Stimulated activated CD8-positive, alpha-beta memory T cell treated with anti-CD3 and anti-CD28 coated beads, Interleukin-15, amount 100 ng/mL, for 4 hours (primary cell): ENCODE results near the gene SCN2B.
A peak's percentile ranks its signal among the peaks of the same experiment; 100 is the strongest.

Experiments
- DNase-seq, 2 donors: peaks; one replicate each; pipeline ENCODE4 v3.0.0-alpha.2; 2020; ENCODE audit warnings: low read depth in 2 of 2

SCN2B gene, protein sequence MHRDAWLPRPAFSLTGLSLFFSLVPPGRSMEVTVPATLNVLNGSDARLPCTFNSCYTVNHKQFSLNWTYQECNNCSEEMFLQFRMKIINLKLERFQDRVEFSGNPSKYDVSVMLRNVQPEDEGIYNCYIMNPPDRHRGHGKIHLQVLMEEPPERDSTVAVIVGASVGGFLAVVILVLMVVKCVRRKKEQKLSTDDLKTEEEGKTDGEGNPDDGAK

DNA sequence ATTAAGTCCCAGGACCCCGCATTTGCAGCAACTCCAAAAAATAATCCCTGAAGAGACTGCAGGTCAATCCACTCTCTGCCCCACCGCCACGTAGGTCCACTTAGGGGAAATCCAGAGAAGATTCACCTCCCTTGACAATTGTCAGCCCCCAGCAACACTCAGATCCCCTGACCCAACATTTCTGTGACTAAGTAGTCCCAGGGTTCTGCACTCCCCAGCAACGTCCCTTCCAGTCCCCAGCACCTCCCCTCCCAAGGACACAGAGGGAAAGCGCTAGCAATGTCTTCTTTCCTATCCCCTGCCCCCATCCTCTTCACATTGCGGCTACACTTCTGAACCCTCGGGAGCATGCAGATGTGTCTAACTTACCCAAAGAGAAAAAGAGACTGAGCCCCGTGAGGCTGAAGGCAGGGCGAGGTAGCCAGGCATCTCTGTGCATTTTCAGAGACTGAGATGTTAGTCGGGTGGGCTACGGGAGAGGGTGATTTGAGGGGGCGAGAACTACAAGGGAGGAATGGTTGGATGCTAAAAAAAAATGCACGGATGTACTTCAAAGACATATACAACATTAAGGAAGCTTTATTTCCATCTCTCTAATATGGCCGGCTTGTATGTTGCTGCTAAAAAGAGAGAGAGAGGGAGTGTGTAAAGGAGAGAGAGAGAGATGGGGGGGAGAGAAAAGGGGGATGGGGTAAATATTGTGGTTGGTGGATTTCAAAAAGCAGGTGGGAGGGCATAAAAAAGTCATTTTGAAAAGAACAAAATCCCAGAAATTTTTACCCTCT lies at the start of gene SCN2B:
TSS of gene SCN2B (minus strand) at position 647 of the 785 bp plus-strand sequence. CDS start at position 439, 208 bp downstream.
- DNase-seq: no peak

DNA sequence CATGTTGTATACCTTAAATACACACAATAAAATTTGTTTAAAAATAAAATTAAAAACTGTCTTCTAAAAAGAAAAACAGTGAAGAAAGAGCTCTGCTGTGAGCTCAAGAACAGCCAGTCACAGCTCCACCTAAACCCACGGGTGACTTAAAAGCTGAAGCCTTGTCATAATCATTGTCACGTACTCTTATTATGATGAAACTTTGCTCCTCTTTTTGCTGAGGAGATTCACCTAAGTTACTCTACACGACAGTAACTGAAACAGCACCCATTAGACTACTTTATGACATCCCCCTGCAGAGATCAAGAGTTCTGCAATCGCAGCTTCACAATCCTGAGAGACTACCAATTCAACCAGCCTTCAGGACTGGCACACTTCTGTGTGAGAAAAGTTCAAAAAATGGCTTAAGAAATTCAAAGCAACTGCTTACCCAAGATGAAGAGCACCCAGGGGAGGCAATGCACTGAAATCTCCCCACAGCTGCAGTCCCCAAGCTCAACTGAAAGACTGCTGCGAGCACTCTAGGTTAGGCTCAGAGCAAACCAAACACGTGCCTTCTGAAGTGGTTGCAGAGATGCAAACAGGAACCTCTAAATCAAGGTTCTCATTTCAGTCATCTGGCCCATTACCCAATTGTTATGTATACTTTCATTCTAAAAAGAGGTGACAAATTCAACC lies 48.2 kb upstream of the SCN2B start, which contains the start of gene JAML:
TSS of gene JAML (minus strand) at position 501 of the 678 bp plus-strand sequence. CDS start 10,145 bp downstream, outside the sequence.
- no peak for DNase-seq

DNA sequence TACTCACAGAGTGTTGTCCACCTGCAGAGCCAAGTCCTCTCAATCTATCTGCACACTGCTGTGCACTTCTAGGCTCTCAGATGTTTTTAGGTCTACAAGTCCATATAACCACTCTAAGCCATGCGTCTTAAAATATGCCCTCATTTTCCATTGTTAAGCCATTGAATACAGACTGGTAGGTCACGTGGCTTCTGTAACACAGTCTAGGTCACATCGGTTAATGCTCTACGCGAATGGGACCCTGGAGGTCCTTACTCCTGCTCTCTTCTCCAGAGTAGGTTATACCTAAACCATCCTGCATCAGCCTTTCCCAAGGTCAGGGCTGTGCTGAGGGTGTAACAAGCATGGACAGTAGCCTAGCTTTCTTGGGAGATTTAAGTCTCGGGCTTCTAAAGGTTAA lies 47.6 kb upstream of the SCN2B start:
- DNase-seq: no peak

DNA sequence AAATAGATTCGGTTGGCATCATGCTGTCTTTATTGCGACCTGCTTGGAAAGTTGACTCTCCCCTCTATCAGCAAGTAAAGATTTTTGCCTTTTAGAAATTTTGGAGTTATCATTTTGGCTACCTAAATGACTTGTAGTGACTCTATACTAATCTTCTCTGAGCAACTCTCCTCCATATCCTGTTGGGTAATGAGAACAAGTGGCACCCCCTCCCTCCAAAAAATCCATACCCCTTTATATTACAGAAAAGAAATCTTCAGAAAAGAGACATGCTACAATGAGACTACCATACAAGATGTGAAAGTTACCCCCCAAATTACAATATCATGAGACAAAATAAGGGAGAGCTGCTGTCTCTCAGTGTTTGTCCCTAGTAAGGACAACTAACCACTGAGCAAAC lies 47.1 kb upstream of the SCN2B start:
- no peak for DNase-seq

DNA sequence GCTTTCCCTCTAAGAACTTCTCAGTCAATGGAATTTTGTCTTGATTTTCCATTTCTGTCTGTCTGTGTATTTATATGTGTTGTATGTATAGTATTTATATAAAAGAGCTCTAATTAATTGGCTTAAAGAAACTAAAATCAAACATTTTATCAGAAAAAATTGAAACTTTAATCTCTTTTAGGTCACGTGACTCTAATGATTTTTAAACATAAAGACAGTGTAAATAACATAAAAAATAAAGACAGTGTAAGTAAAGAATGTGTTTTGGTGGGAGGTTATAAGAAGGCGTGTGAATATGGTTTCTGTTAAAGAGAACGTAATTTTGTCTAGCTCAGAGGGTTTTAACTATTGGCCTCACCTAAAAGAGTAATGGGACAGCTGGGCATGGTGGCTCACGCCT lies 46.0 kb upstream of the SCN2B start:
- no peak for DNase-seq

DNA sequence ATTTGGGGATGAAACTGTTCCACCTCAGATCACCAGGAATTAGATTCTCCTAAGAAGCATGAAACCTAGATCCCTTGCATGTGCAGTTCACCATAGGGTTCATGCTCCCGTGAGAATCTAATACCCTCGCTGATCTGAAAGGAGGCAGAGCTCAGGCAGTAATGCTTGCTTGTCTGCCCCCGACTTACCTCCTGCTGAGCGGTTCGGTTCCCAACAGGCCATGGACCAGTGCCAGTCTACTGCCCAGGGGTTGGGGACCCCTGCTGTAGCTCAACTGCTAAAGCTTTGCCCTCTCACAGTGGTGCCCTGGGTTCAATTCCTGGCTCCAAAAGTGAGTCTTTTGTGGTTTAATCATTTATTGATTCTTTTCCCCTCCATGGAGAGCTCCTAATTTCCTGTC lies 45.0 kb upstream of the SCN2B start:
- no peak for DNase-seq

DNA sequence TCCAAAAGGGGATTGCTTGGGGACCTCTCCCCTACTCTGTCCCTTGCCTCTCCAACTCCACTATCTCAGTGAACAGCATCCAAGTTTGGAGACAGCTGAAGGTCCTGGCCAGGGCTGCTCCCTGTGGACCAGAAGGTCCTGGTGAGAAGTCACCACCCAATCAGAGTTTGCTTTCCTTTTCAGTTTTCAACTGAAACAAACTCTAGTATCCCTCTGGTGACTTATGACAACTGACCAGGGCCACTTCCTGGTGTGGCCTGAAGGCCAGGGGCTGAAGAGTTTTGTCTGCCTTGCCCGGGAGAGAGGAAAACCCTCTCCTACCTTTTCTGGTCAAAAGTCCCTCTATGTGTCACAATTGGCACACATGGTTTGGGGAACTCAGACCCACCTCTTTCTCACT lies 43.3 kb upstream of the SCN2B start:
- DNase-seq: no peak

DNA sequence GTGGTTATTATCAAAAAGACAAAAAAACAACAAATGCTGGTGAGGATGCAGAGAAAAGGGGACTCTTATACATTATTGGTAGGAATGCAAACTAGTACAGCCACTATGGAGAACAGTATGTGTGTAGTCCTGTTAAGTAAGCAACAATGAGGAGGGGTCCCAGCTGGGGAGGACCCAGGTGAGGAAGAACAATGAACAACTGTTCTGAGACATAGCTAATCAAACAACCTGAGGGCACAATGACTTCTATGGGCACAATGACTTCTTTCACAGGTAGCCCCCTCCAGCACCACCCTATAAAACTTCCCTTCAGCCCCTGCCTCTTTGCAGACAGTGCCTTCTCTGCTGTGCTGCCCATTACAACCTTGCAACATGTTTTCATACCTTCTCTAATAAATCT lies 42.8 kb upstream of the SCN2B start:
- no peak for DNase-seq

DNA sequence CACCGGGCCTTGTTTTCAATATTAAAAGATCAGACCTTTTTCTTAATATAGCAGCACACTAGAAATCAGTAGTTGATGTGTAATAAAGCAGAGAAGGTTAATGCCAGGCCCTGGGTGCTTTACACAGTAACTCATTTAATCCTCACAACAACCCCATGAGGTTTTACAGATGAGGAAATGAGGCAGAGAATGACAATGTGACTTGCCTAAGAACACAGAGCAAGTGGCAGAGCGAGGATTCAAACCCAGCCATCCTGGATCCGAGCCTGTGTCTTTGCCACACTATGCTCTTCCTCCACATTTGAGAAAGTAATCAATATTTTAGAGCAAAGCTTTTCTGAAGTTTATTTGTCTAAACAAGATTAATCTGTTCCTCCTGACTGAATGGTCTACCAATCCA lies 41.1 kb upstream of the SCN2B start:
- no peak for DNase-seq

DNA sequence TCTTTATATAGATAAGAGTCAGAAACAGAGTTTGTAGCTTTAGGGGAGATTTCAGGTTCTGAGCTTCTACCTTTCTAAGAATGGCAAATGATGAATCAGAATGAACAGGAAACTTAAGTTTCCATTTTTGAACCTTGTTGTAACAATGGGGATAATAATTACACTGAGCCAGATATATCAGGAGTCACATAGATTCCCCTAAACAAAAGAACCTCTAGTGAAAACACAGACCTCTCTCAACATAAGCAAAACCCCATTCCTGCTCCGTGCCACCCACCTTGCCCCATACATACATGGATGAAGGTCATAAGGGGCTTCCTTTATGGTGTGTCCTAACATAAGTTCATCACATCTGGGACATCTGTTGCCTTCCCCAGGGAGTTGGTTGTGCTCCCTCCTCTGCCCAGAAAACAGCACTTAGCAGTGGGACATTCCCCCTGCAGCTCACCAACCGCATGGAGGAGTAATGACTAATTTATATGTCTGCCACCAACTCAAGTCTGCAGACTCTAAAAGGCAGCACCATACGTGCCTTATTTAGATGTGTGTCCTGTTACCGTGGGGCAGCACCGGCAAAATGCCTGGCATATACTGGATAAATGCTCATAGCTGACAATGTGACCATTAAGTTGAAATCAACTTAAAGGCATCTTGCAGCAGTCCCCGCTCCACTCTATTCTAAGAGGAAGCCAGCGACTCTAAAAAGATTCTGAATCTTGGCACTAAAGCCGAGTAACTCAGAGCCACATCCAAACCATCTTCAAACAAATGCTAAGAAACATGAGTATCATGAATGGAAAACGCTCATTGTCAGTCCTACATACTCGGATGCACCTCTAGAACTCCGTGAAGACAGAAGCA lies 40.4 kb upstream of the SCN2B start:
- DNase-seq: peak in 1 of 2 donors; percentile 26

DNA sequence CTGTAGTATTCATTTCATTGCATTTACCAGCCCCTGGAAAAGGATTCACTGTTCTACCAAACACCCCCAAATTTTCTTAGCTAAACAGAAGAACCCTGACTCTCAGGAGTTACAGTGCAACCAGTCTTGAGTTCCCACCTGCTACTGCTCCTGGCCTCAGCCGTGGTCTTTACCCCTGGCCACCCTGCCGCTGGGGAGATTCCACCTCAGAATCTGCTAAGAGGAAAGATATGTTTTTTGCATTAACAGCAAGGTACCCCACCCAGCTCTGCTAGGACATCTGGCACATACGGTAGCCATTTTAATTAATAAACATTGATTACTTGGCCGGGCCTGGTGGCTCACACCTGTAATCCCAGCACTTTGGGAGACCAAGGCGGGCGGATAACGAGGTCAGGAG lies 39.3 kb upstream of the SCN2B start:
- DNase-seq: no peak

DNA sequence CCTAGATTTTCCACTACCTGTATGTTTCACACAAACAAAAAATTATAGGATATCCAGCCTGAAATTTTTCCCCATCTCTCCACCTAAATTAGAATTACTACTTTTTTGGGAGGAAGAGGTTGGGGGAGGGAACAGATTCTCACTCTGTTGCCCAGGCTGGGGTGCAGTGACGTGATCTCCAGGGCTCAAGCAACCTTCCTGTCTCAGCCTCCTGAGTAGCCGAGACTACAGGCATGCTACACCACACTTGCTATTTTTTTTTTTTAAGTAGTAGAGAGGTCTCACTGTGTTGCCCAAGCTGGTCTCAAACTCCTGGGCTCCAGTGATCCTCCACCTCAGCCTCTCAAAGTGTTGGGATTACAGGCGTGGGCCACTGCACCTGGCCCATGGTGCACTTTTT lies 38.8 kb upstream of the SCN2B start:
- DNase-seq: no peak

DNA sequence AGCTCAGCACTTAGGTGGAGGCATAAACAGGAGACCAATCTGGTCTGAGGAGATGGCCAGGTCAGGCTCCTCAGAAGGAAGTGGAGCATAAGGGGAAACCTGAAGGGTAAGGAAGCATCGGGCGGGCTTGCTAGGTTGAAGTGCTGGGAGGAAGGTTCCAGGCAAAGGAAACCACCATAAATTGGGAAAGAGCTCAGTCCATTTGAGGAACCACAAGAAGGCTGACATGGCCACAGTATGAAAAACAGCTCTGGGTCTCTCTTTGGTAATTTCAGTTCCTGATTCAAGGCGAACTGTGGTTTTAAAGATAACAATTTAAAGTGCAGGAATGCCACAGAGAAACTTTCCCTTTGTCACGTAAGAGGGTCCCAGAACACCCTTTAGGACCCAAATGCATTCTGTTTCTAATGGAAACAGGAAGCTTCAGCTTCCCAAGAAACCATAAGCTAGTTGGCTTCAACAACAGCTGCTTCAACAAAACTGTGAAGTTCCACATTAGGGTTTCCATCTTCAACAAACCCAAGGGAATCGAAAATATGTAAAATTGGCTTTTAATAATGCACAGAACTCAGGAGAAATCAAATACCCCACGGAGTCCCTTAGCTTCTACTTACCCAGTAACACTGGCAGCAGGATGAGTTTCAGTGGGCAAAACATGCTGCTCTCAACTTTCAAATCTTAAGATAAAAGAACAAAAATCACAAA lies 37.9 kb upstream of the SCN2B start:
- no peak for DNase-seq

DNA sequence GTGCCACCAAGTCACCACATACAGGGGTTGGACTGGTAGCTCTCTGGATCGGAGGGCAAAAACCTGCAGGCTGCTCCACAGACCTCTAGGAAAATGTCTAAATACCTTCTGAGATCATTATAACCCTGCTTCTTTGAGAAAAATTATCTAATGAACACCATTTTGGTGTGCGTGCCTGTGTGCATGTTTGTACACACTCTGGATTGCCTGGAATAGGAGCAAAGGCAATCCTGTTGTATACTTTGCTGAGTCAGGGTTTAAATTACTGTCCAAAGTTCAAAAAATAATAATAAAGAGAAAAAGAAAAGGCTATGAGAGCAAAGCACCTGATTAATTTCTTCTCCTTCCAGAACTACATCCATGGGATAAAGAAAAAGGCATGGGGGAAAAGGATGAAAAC lies 37.3 kb upstream of the SCN2B start:
- no peak for DNase-seq

DNA sequence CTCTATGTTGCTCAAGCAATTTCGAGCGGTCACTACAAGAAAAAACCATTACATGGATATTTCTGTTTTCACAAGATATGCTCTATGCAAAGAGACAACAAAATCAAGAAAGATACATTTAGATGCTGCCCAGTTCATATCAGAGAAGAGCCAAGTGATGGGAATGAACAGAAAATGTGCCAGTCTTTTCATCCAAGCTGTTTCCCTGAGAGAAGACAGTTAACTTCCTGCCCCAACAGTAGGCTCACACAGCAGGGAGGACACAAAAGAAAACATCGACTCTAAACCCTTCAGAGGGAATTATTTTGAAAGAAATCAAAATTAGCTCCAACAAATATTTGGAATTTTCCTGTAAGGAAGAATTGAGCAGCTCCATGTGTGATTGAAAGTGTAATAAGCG lies 36.8 kb upstream of the SCN2B start:
- DNase-seq: no peak

DNA sequence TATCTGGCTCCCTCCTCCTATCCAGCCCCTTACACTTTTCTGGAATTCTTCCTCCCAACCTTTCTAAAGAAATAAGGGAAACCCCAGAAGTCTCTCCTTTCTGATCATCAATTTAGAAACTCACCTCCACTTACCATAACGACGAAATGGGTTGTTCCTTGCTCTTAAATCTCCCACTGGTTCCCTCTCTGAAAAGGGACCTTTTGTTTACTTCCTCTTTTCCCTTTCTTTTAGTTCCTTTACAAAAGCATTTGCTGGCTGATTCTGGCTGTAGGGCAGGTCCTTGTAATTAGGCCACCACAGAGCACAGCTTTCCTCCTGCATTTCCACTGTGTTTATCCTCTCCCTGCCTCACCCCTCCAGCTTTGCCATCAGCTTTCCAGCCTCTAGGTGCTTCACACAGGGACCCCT lies 36.3 kb upstream of the SCN2B start:
- no peak for DNase-seq

DNA sequence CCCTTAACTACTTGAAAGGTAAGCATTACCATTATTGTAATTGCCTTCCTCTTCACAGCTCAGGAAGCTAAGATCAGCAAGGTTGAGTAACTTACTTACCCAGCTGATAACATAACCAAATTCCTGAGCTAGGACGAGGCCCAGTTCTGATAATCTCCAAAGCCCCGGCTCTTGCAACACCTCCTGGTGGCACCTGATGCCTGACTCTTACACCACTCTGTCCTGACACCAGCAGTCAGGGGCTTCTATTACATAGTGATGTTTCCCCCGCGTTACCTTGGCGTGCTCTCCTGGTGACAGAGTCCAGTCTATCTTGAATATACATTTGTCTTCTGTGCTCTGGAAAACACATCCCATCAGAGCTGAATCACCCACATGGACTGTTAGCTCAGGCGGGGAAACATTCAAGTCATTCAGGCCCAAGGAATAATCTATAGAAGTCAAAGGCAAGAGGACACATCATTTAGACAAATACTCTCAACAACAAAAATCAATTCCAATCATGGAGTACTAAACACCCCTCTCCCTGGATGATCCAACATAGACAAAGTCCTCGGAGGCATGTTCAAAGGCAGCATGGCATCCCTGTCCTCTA lies 35.8 kb upstream of the SCN2B start:
- no peak for DNase-seq

DNA sequence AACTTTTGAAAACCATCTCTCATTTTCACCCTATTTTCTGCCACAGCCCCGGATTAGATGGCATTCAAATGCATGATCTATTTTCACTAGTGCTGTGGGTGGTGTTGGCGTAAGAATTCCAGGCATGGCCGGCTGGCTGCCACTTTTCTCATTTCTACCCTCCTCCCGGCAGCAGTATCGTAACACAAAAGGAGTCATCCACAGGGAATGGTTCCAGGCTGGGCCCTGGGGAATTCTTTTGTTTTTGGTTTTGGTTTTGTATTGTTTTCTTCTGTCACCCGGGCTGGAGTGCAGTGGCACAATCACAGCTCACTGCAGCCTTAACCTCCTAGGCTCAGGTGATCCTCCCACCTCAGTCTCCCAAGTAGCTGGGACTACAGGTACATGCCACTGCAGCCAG lies 34.6 kb upstream of the SCN2B start:
- DNase-seq: no peak

DNA sequence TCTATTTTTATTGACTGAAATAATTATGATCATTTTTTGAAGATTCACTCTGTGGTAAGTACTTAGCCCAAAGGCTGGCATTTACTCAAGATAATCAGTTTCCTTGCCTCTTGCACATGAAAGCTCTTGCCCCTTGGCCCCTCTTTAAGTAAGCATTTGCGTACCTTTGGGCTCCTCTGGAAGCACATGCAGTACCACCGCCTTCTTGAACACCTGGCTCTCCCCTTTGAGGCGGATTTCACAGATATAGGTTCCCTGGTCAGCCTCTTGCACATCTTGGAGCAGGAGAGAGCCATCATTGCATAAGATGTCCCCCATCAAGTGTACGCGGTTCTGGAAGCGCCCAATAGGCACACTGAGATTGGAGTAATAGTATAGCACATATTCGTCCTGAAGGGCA lies 33.9 kb upstream of the SCN2B start:
- no peak for DNase-seq

DNA sequence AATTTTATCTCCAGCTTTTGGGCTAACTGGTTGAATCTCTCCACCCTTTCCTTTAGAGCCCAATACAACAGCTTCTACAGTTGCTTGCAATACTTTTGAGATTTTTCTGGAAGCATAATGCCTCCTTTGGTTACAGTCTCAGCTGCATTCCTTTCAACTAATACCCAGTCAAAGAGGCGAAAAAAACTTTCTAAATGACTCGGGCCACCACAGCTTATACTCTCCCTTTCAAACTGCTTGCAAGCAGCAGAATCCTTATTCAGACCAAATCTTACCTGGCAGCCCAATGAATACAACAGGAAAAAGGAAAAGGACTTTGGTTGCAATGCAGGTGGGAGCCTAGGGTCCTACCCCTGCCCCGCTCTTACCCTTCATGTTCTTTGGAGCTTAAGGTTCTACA lies 32.6 kb upstream of the SCN2B start:
- DNase-seq: no peak

DNA sequence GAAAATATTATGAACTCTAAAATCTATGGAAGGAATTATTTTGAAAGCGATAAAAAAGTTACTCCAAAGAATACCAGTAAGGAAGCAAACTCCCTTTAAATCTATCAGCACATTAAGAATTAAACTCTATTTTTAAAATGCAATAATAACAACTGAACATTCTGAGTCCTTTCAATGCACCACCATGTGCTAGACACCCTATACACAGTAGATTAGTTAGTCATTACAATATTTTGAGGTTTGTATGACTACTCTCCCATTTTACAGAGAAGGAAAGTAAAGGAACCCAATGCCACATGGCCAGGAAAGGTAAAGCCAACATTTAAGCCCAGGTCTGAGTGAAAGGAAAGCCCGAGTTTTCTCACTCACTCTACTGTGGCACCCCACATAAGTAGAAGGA lies 30.6 kb upstream of the SCN2B start:
- no peak for DNase-seq
